H9 (cell line): ENCODE data around the gene ACER3. TPM values are rescaled to one million over a fixed set of nuclear protein-coding genes. Genes with fewer than 3 reads are reported as not detected.

Experiments
- DNase-seq: peaks from one replicate; pipeline ENCODE4 v3.0.0-alpha.2; 2017
- H2AFZ ChIP-seq: one replicate; pipeline ENCODE4 v1.6.1; 2013; ENCODE audit warnings: mild to moderate bottlenecking, low read length, control low read depth, moderate library complexity
- H2AK5ac ChIP-seq: 2 replicates; pipeline ENCODE4 v1.6.1; 2013; ENCODE audit warnings: low read length, control low read depth, mixed read lengths; ENCODE audit not compliant: insufficient read length
- H2BK120ac ChIP-seq: one replicate; pipeline ENCODE4 v1.6.1; 2013; ENCODE audit warnings: low read depth, mild to moderate bottlenecking, low read length, control low read depth, inconsistent platforms; ENCODE audit not compliant: poor library complexity, severe bottlenecking
- H2BK12ac ChIP-seq: 2 replicates; pipeline ENCODE4 v1.6.1; 2013; ENCODE audit warnings: low read length, control low read depth, mixed read lengths, low read depth; ENCODE audit not compliant: insufficient read length
- H2BK15ac ChIP-seq: 2 replicates; pipeline ENCODE4 v1.6.1; 2013; ENCODE audit warnings: low read depth, low read length, control low read depth
- H2BK20ac ChIP-seq: one replicate; pipeline ENCODE4 v1.6.1; 2013; ENCODE audit warnings: low read depth, mild to moderate bottlenecking, low read length, control low read depth, inconsistent platforms; ENCODE audit not compliant: poor library complexity, severe bottlenecking
- H2BK5ac ChIP-seq: 2 replicates; pipeline ENCODE4 v1.6.1; 2013; ENCODE audit warnings: low read length, control low read depth, mixed read lengths; ENCODE audit not compliant: insufficient read length
- H3K14ac ChIP-seq: 2 replicates; pipeline ENCODE4 v1.6.1; 2013; ENCODE audit warnings: low read length, control low read depth; ENCODE audit not compliant: insufficient read depth
- H3K18ac ChIP-seq: 2 replicates; pipeline ENCODE4 v1.6.1; 2013; ENCODE audit warnings: low read depth, mild to moderate bottlenecking, mixed read lengths, low read length, control low read depth; ENCODE audit not compliant: insufficient read length
- H3K23ac ChIP-seq: 2 replicates; pipeline ENCODE4 v1.6.1; 2013; ENCODE audit warnings: low read length, control low read depth, mixed read lengths, low read depth; ENCODE audit not compliant: insufficient read length
- H3K23me2 ChIP-seq: 2 replicates; pipeline ENCODE4 v1.6.1; 2013; ENCODE audit warnings: low read depth, mild to moderate bottlenecking, mixed read lengths, low read length, control low read depth; ENCODE audit not compliant: insufficient read length, poor library complexity, severe bottlenecking
- H3K27ac ChIP-seq: 2 replicates; pipeline ENCODE4 v1.5.1; 2013; ENCODE audit warnings: low read length, control low read depth, mixed read lengths, low read depth; ENCODE audit not compliant: insufficient read length
- H3K27me3 ChIP-seq: 2 replicates; pipeline ENCODE4 v1.6.1; 2013; ENCODE audit warnings: low read length, control low read depth, inconsistent platforms; ENCODE audit not compliant: insufficient read depth
- H3K4ac ChIP-seq: 2 replicates; pipeline ENCODE4 v1.6.1; 2013; ENCODE audit warnings: low read depth, mild to moderate bottlenecking, control low read depth, inconsistent platforms, low read length, moderate library complexity
- H3K4me1 ChIP-seq: 2 replicates; pipeline ENCODE4 v1.6.1; 2013; ENCODE audit warnings: low read length, control low read depth, inconsistent platforms; ENCODE audit not compliant: insufficient read depth
- H3K4me2 ChIP-seq: 2 replicates; pipeline ENCODE4 v1.6.1; 2013; ENCODE audit warnings: low read length, control low read depth, mixed read lengths; ENCODE audit not compliant: insufficient read length, insufficient read depth
- H3K56ac ChIP-seq: 2 replicates; pipeline ENCODE4 v1.6.1; 2013; ENCODE audit warnings: low read depth, mild to moderate bottlenecking, mixed read lengths, low read length, control low read depth; ENCODE audit not compliant: insufficient read length
- H3K79me1 ChIP-seq: 2 replicates; pipeline ENCODE4 v1.6.1; 2013; ENCODE audit warnings: low read depth, mild to moderate bottlenecking, moderate library complexity, low read length, control low read depth, inconsistent platforms; ENCODE audit not compliant: insufficient read depth, poor library complexity, severe bottlenecking
- H3K79me2 ChIP-seq: 2 replicates; pipeline ENCODE4 v1.6.1; 2013; ENCODE audit warnings: low read length, control low read depth, inconsistent platforms; ENCODE audit not compliant: insufficient read depth
- H3K9ac ChIP-seq: 2 replicates; pipeline ENCODE4 v1.6.1; 2013; ENCODE audit warnings: low read length, control low read depth, mixed read lengths; ENCODE audit not compliant: insufficient read length; ENCODE audit errors: extremely low read depth
- H3K9me3 ChIP-seq: one replicate; pipeline ENCODE4 v1.6.1; 2013; ENCODE audit warnings: low read depth, low read length, inconsistent platforms; ENCODE audit not compliant: control insufficient read depth
- H3T11ph ChIP-seq: one replicate; pipeline ENCODE4 v1.6.1; 2013; ENCODE audit warnings: mild to moderate bottlenecking, low read length, control low read depth, inconsistent platforms
- H4K20me1 ChIP-seq: one replicate; pipeline ENCODE4 v1.6.1; 2013; ENCODE audit not compliant: control insufficient read depth, insufficient read length, insufficient read depth
- H4K5ac ChIP-seq: 2 replicates; pipeline ENCODE4 v1.6.1; 2013; ENCODE audit warnings: low read depth, mild to moderate bottlenecking, mixed read lengths, low read length, control low read depth; ENCODE audit not compliant: insufficient read length
- H4K8ac ChIP-seq: replicated peaks from 2 replicates; pipeline ENCODE4 v1.6.1; 2013; ENCODE audit warnings: low read length, control low read depth, mixed read lengths, low read depth; ENCODE audit not compliant: insufficient read length
- H4K91ac ChIP-seq: 2 replicates; pipeline ENCODE4 v1.6.1; 2013; ENCODE audit warnings: low read depth, mild to moderate bottlenecking, moderate library complexity, mixed read lengths, low read length, control low read depth; ENCODE audit not compliant: insufficient read length
- H3K27ac Mint-ChIP-seq, 3 experiments: 2 replicates in 2 of 3; 3 replicates in 1 of 3; pipeline ENCODE4 v1.8.0; 2020 to 2021; ENCODE audit warnings: mixed read lengths in 3 of 3, mild to moderate bottlenecking in 1 of 3, moderate library complexity in 1 of 3
- H3K27me3 Mint-ChIP-seq: 2 replicates; pipeline ENCODE4 v1.8.0; 2021; ENCODE audit warnings: low read depth, mild to moderate bottlenecking, moderate library complexity, mixed read lengths
- H3K36me3 Mint-ChIP-seq, 3 experiments: 2 replicates in 2 of 3; 3 replicates in 1 of 3; pipeline ENCODE4 v1.8.0; 2020 to 2021; ENCODE audit warnings: low read depth in 3 of 3, mixed read lengths in 3 of 3; ENCODE audit not compliant: insufficient read depth in 1 of 3
- H3K4me1 Mint-ChIP-seq, 2 experiments: 2 replicates each; pipeline ENCODE4 v1.8.0; 2020; ENCODE audit warnings: mixed read lengths in 2 of 2
- H3K4me3 Mint-ChIP-seq, 2 experiments: 2 replicates in 1 of 2; 3 replicates in 1 of 2; pipeline ENCODE4 v1.8.0; 2020 to 2021; ENCODE audit warnings: mild to moderate bottlenecking in 2 of 2, mixed read lengths in 2 of 2, moderate library complexity in 1 of 2
- H3K9me3 Mint-ChIP-seq, 2 experiments: 2 replicates in 1 of 2; 3 replicates in 1 of 2; pipeline ENCODE4 v1.8.0; 2020; ENCODE audit warnings: mild to moderate bottlenecking in 2 of 2, mixed read lengths in 2 of 2, moderate library complexity in 1 of 2
- WGBS: extraction: QIAGEN DNeasy Blood & Tissue Kit; methylation state at CpG from one replicate; pipeline ENCODE4 v1.1.7; 2013; ENCODE audit warnings: missing lambda C conversion rate, low lambda C conversion rate, mixed read lengths; ENCODE audit not compliant: insufficient read length; ENCODE audit errors: extremely low coverage; 5-methylcytosine and 5-hydroxymethylcytosine counted together
- total RNA-seq: library from RNA; stranded (reverse); gene quantifications from 2 replicates; pipeline ENCODE4 v1.2.1, GENCODE V29; 2021
- TF ChIP-seq, protein P1 (sequence below): fragments of 200-600 bp; sonication (generic); conservative IDR thresholded peaks from 3 replicates; pipeline ENCODE4 v1.8.0; 2021; ENCODE audit warnings: antibody characterized with exemption, mild to moderate bottlenecking

The ACER3 gene
- total RNA-seq, 1 experiment from 2014 or later: 14.7 TPM

DNA sequence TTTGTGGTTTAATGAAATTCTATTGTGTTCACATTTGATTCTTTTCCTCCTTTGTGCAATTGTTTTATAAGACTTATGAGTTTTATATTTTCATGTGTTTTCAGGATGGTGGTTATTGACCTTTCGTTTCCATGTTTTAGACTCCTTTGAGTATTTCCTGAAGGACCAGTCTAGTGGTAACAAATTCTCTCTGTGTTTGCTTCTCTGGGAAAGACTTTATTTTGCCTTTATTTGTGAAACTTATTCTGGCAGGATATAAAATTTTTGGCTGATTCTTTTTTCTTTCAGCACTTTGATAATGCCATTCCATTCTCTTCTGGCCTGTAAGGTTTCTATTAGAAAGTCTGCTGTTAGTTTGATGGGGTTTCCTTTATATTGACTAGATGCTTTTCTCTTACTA lies 83.5 kb downstream of the ACER3 start:
- H3K9me3 Mint-ChIP-seq: peaks cover 16 to 19% of the 10 kb centered on the region in 2 experiments
- no peak overlapping the region for H3K4ac ChIP-seq
- H3K23ac ChIP-seq: no peak overlapping the region
- H3K23me2 ChIP-seq: no peaks in the 10 kb centered on the region
- no peak for DNase-seq
- no peak overlapping the region for H4K8ac ChIP-seq
- H3K9me3 ChIP-seq: no peaks in the 10 kb centered on the region
- H3K27ac Mint-ChIP-seq: no peak overlapping the region
- H3K36me3 Mint-ChIP-seq: peaks cover 10 to 21% (median 14%) of the 10 kb centered on the region in 3 experiments
- H3K9ac ChIP-seq: no peak overlapping the region
- no peak overlapping the region for H3K27ac ChIP-seq
- no peak overlapping the region for H4K91ac ChIP-seq
- H3K27me3 Mint-ChIP-seq: no peaks in the 10 kb centered on the region
- no peak overlapping the region for H3K14ac ChIP-seq
- no peak overlapping the region for H2AFZ ChIP-seq
- no peak overlapping the region for H2BK15ac ChIP-seq
- no peaks in the 10 kb centered on the region for H3K27me3 ChIP-seq
- no peak overlapping the region for H2BK120ac ChIP-seq
- no peaks in the 10 kb centered on the region for H3K79me2 ChIP-seq
- WGBS: no CpG with 5 or more reads among the region's 1 CpG
- no peaks in the 10 kb centered on the region for H3K79me1 ChIP-seq
- H4K5ac ChIP-seq: no peak overlapping the region
- no peak overlapping the region for H2BK20ac ChIP-seq
- H3K56ac ChIP-seq: no peak overlapping the region
- H3K4me1 Mint-ChIP-seq: peaks cover 27 to 31% of the 10 kb centered on the region in 2 experiments
- no peak overlapping the region for H2BK5ac ChIP-seq
- no peak overlapping the region for H3K18ac ChIP-seq
- no peaks in the 10 kb centered on the region for H4K20me1 ChIP-seq
- H3T11ph ChIP-seq: no peak overlapping the region
- H3K4me3 Mint-ChIP-seq: no peak overlapping the region
- TF ChIP-seq, protein P1, sequence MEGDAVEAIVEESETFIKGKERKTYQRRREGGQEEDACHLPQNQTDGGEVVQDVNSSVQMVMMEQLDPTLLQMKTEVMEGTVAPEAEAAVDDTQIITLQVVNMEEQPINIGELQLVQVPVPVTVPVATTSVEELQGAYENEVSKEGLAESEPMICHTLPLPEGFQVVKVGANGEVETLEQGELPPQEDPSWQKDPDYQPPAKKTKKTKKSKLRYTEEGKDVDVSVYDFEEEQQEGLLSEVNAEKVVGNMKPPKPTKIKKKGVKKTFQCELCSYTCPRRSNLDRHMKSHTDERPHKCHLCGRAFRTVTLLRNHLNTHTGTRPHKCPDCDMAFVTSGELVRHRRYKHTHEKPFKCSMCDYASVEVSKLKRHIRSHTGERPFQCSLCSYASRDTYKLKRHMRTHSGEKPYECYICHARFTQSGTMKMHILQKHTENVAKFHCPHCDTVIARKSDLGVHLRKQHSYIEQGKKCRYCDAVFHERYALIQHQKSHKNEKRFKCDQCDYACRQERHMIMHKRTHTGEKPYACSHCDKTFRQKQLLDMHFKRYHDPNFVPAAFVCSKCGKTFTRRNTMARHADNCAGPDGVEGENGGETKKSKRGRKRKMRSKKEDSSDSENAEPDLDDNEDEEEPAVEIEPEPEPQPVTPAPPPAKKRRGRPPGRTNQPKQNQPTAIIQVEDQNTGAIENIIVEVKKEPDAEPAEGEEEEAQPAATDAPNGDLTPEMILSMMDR: no peak
- no peaks in the 10 kb centered on the region; the same call in 1 of the 2 replicates for H3K4me1 ChIP-seq
- no peak overlapping the region for H2AK5ac ChIP-seq
- H2BK12ac ChIP-seq: no peak overlapping the region
- no peak overlapping the region for H3K4me2 ChIP-seq
